GM18519 (cell line): ENCODE measurements around the gene TMEM69.

Experiments used
- ATAC-seq: cut with Tn5 transposase; IDR thresholded peaks from one replicate; pipeline ENCODE4 v1.9.1; 2021; ENCODE audit warnings: mild to moderate bottlenecking, moderate library complexity; ENCODE audit not compliant: unreplicated experiment, low FRiP score

TMEM69 gene, protein sequence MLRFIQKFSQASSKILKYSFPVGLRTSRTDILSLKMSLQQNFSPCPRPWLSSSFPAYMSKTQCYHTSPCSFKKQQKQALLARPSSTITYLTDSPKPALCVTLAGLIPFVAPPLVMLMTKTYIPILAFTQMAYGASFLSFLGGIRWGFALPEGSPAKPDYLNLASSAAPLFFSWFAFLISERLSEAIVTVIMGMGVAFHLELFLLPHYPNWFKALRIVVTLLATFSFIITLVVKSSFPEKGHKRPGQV

GRCh38 chr1:45687754-45688740, at the start of gene TMEM69:
Gene TMEM69 (plus strand): TSS chr1:45688181. CDS start chr1:45691069, 2,888 bp downstream.
- no peak for ATAC-seq

- ATAC-seq, result no peak
Observed at GRCh38 chr1:45640293-45640692, 47.7 kb upstream of the TMEM69 start.

- no peak for ATAC-seq
Observed at GRCh38 chr1:45643321-45643720, 44.7 kb upstream of the TMEM69 start.

DNA sequence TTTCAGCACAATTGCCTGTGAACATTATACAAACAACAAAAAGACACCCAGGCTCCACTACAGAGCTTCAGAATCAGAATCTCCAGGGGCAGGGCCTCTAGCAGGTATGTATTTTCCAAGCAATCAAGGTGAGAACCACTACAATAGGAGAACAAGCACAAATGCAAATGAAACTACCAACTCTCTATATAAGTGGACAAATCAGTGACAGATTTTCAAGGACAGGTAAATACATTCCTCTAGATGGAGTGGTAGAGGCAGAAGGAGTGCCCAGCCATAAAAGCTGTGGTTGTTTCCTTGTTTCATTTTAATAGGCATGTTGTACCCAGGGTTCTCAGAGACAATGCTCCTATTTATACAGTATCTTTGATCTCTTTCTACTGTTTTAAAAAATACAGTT, 44.0 kb upstream of the TMEM69 start:
- ATAC-seq, result no peak

DNA sequence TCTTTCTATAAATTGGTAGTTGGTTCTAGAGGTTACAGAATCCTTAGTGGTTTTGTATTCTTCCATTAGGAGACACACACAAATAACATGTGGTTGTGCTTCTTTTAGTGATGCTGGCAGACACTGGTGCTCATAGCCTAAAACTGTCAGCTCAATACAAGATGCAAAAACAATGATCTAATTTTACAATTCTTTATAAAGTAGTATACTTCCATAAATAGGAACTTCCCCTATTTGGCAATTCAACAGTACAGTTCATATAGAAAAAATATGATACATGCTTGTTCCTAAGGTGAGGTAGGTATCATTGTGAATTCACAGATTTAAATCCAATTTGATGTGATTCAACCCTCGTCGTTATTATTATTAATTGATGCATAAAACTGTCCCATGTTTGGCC, 43.3 kb upstream of the TMEM69 start:
- no peak for ATAC-seq

- no peak for ATAC-seq
Observed at GRCh38 chr1:45647248-45648021, 40.5 kb upstream of the TMEM69 start.

- no peak for ATAC-seq
Observed at GRCh38 chr1:45654540-45655280, 33.3 kb upstream of the TMEM69 start.

GRCh38 chr1:45656573-45657226, 31.3 kb upstream of the TMEM69 start:
- no peak for ATAC-seq

GRCh38 chr1:45658171-45658570, 29.8 kb upstream of the TMEM69 start:
- no peak for ATAC-seq

- no peak for ATAC-seq
Observed at GRCh38 chr1:45659222-45659621, 28.8 kb upstream of the TMEM69 start.

DNA sequence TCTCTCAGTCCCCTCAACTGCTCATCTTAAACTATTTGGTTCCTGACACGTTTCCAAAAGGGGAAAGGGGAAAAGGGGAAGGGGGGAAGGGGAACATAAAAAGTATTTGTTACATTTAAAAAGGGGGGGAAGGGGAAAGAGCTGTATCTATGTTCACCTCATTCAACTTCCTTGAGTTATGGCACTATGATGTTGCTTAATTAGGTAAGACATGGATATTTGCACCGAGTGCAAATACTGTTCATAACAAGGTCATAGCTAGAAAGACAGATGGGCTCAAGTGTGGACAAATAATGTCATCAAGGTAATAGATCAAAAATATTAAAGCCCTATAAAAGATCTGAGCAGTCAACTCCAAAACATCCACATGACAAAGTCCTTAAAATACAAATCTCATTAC, 27.6 kb upstream of the TMEM69 start:
- ATAC-seq, result no peak

- no peak for ATAC-seq
Observed at GRCh38 chr1:45666836-45667235, 21.1 kb upstream of the TMEM69 start.

GRCh38 chr1:45667321-45668111, 20.5 kb upstream of the TMEM69 start:
- no peak for ATAC-seq

GRCh38 chr1:45668526-45668925, 19.5 kb upstream of the TMEM69 start:
- no peak for ATAC-seq

DNA sequence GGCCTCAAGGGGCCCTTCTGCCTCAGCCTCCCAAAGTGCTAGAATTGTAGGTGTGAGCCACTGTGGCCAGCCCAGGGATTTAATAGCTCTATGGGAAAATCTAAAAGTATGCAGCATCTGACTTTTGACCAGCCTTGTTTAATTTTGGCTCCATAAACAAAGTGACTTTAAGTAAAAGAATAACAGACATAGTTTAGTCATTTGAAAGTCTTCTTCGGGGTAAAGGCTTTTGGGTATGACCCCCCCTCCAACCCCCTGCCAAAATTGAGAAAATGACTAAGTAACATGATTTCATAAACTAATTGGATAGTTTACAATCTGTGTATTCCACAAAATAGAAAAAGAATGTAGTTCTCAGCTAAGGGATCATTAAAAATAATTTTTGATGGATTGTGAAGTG, 18.6 kb upstream of the TMEM69 start:
- no peak for ATAC-seq

DNA sequence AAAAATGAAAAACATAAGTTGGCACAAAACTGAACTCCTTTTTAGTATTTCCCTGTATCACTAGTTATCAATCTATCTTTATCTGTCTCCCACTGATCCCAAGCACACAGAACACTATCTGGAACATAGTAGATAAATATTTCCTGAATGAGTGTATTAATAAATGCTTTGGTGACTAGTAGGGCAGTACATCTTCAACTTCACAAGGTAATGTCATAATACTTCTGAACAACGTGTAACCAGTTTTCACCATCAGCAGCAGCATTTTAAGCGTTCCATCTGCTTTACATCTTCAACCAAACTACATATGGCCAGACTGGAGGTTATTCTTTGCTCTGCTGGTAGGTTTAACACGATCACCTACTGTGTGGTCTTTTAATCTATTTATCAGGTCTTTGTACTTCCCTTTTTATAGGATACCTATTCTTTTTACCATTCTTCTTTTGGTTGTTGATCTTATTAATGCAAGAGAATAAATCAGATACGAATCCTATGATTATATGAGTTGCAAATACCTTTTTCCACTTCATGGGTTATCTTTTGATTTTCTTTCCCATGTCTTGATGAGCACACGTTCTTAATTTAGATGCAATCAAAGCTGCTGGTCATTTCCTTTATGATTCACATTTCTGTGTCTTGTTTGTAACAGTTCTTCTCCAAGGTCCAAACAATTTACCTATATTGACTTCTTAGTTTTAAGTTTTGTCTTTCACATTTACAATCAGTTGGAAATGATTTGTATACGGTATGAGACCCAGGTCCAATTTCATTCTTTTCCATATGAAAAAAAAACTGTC, 17.9 kb upstream of the TMEM69 start:
- ATAC-seq, result no peak

- no peak for ATAC-seq
Observed at GRCh38 chr1:45673956-45674355, 14.0 kb upstream of the TMEM69 start.

DNA sequence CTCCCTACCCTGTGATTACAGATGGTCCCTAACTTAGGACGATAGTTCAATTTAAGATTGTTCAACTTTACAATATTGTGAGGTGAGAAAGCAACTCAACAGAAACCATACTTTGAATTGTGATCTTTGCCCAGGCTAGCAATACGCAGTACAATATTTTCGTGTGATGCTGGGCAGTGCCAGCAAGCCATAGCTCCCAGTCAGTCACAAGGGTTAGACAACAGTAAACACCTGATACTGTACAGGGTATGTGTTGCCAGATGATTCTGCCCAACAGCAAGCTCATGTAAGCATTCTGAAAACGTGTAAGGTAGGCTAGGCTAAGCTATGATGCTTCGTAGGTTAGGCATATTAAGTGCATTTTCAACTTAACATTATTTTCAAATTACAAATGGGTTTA, 13.5 kb upstream of the TMEM69 start:
- no peak for ATAC-seq
